ENCODE data around the gene SIGLEC11. TPM values are rescaled to one million over a fixed set of nuclear protein-coding genes. Genes with fewer than 3 reads are reported as not detected.

Gene SIGLEC11
- total and polyA plus RNA-seq, 2 of the 13 experiments (the other 11 are each of a cell fraction or from before 2014, with no cell fraction given) = not detected

DNA sequence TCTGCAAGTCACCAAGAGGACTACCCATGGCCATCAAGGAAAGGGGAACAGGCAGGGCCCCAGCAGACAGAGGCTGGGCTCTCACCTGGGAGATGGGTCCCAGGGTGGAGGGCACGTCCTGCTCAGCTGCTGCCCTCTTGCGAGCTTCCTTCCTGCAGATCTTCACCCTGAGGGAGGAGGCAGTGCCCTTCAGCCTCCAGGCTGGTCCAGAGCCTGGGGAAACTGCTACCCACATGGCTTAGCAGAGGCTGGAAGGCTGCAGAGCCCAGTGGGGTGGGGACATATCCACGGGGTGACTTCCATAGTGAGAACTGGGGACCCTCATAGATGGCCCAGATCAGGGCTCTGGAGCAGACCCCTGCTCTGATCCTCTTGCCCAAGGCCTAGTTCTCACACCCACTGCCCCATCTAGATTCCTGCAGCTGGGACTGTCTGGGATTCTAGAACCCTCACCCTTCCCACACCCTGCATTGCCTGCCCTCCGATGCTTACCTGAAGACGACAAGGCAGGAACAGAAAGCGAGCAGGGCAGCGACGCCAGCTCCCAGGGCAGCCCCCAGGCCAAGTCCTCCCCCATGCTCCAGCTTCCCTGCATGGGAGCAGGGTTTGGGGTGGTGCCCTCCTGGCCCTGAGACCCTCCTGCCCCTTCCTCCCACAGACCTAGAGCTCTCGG is 9.0 kb downstream of the SIGLEC11 start (continued):
- TF ChIP-seq ZBTB10 (CRISPR knock-in tag; IDR thresholded peaks at IDR 0.05; ENCODE audit: borderline replicate concordance) = no peak

DNA sequence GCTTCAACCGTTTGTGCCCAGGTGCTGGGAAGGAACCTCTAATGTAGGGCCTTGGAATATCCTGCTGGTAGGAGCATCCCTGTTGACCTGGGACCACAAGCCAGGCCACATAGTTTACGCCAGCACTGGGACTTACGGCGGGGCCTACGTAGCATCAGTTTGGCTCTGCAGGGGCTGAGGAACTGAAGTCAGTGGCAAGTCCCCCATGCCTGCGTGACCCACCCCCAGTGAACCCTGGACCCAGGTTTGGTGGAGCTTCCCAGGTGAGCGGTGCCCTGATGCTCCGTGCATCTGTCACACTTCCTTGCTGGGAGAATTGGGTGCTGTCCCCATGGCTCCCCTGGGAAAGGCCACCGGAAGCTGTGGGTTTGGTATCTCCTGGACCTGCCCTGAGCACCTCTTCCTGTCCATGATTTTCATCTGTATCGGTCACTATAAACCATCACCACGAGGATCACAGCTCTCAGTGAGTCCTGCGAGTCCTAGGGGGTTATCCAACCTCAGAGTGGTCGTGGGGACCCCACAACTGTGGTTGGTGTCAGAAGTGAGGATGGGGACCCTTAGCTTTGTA is 9.9 kb downstream of the SIGLEC11 start:
- H3K4me3 ChIP-seq (replicated peaks in 1 of 3; ENCODE audit: insufficient read depth in 1 of 3, low read depth in 2 of 3, low read length in 3 of 3) = no peak overlapping the region
- no peaks in the 10 kb centered on the region for H4K20me1 ChIP-seq (ENCODE audit: insufficient read depth, low read length)
- POLR2A ChIA-PET = no interaction called here
- intact Hi-C loops (cut with micrococcal nuclease; ENCODE audit: unreplicated experiment) = no loop called here
- no peaks in the 10 kb centered on the region for H3K79me2 ChIP-seq (ENCODE audit: insufficient read depth, low read length)
- FAIRE-seq (no peak), DNase-seq (ENCODE audit: low spot score) (no peak), ATAC-seq (no peak)
- CTCF ChIA-PET (ENCODE audit: low intra/inter-chr PET ratio, low total read pairs) = no interaction called here
- 15% methylated on average over 6 of the region's 13 CpGs for WGBS (ENCODE audit: low lambda C conversion rate)
- no peak overlapping the region for H3K27ac ChIP-seq (ENCODE audit: extremely low read length, insufficient read depth, low read length)
- H2AFZ ChIP-seq (ENCODE audit: low read length) = no peak overlapping the region
- H3K9ac ChIP-seq (ENCODE audit: insufficient read depth, low read depth, low read length) = no peak overlapping the region
- in situ Hi-C loops (cut with HindIII; ENCODE audit: extremely low pct_ligation_motif_present, low pct_unique_long_range_greater_than_20kb) = no loop called here
- TF ChIP-seq MTA3 (CRISPR knock-in tag; IDR thresholded peaks at IDR 0.05) = no peak
- TF ChIP-seq FOXP1 (IDR thresholded peaks at IDR 0.05) = no peak
- no peak for TF ChIP-seq FOXP1 (CRISPR knock-in tag; IDR thresholded peaks at IDR 0.05)
- TF ChIP-seq ZNF598 (CRISPR knock-in tag; IDR thresholded peaks at IDR 0.05; ENCODE audit: borderline replicate concordance) = no peak
- TF ChIP-seq PLSCR1 (CRISPR knock-in tag; IDR thresholded peaks at IDR 0.05; ENCODE audit: borderline replicate concordance) = no peak
- no peak for TF ChIP-seq FUBP1 (CRISPR knock-in tag; IDR thresholded peaks at IDR 0.05; ENCODE audit: borderline replicate concordance)
- TF ChIP-seq GABPB1 (CRISPR knock-in tag; IDR thresholded peaks at IDR 0.05) = no peak
- no peak for TF ChIP-seq ZNF350 (CRISPR knock-in tag; IDR thresholded peaks at IDR 0.05; ENCODE audit: borderline replicate concordance, low read depth)
- BruUV-seq (replicated peaks) = no TSS peak
- no peaks in the 10 kb centered on the region for H3K36me3 ChIP-seq (replicated peaks in 1 of 2; ENCODE audit: control insufficient read depth in 1 of 2, insufficient read depth in 2 of 2, low read length in 2 of 2)
- H3K9me3 ChIP-seq (ENCODE audit: low read length) = no peaks in the 10 kb centered on the region
- no peak overlapping the region for H3K4me2 ChIP-seq (ENCODE audit: low read depth, low read length)
- peaks cover 43% of the 10 kb centered on the region for H3K4me1 ChIP-seq (ENCODE audit: insufficient read depth, low read length)
- peaks cover 0 to 32% of the 10 kb centered on the region in 2 experiments; a peak in 3 of 5 replicates for H3K27me3 ChIP-seq (ENCODE audit: control insufficient read depth in 1 of 2, insufficient read depth in 2 of 2, low read length in 2 of 2)
